GM12872 (cell line): Measurements from ENCODE around the gene OGFRL1.

Experiments
- TF ChIP-seq, protein P1 (sequence below): IDR thresholded peaks from 3 replicates; pipeline ENCODE4 v1.5.1; 2011; ENCODE audit warnings: low read depth, mild to moderate bottlenecking, low read length, moderate library complexity; ENCODE audit not compliant: insufficient read depth

OGFRL1 gene

DNA sequence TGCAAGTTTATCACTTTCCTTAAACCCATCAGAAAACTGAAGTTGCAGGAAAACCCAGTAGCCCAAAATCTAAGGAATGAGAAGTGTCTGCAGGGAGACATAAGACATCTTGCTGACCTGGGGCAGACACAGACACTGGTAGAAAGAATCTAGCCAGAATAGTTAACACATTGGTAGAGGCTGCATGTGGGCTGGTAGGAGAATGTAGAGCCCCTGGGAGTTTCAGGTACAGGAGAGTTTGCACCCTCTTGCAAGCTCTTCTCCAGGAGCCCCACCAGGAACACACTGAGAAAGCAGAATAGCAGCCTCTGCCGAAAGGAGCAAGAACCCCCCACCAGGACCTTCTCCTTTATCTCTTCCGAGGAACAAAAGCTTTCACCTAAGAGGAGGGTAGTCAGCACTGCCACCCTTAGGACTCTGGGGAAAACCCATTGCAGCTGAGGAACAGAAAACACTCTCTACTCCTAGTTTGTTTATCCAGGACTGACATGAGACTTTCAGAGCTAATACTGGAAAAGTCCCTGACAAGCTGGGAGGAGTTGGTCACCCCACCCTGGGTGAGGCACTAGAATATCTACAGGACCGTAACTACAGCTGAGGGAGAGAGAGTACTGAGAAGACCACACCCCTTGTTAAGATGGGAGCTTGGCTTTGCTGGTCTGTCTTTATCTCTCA lies 10.5 kb upstream of the OGFRL1 start:
- TF ChIP-seq, protein P1, sequence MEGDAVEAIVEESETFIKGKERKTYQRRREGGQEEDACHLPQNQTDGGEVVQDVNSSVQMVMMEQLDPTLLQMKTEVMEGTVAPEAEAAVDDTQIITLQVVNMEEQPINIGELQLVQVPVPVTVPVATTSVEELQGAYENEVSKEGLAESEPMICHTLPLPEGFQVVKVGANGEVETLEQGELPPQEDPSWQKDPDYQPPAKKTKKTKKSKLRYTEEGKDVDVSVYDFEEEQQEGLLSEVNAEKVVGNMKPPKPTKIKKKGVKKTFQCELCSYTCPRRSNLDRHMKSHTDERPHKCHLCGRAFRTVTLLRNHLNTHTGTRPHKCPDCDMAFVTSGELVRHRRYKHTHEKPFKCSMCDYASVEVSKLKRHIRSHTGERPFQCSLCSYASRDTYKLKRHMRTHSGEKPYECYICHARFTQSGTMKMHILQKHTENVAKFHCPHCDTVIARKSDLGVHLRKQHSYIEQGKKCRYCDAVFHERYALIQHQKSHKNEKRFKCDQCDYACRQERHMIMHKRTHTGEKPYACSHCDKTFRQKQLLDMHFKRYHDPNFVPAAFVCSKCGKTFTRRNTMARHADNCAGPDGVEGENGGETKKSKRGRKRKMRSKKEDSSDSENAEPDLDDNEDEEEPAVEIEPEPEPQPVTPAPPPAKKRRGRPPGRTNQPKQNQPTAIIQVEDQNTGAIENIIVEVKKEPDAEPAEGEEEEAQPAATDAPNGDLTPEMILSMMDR = no peak

DNA sequence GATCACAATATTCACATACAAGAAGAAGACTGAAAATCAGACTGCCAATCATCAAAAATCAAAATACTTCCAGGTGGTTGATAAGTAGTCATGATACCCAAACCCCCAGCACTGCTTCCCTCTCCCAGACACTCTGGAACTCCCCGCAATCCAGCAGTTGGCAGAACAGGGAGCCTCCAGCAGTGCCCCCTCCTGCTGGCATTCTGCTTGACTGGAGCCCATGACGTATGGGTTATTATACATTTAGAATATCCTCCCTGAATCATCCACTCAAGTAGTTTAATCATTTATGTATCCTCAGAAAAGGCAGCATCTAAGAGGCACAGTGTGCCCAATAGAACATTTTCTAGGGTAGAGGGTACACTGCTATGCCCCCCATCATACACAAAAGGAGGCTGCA lies 9.3 kb upstream of the OGFRL1 start:
- TF ChIP-seq, protein P1 = no peak

DNA sequence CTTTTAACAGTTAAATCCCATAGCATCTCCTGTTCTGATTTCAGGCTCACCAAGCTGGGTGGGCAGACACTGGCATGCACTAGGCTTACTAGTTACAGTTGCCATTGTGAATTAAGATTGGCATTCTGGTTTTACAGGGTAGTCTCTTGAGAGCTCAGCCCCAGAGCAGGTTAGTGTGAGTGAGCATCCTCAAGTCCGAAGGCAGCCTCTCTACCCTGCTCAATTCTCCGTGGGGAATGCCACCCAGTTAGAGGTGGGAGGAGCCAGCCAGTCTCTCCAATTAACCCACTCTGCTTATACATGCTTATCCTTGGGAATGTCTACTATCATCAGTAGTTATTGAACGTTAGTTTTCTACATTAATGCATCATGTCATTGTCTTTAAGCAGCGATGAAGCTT lies 8.9 kb upstream of the OGFRL1 start:
- TF ChIP-seq, protein P1 = no peak

DNA sequence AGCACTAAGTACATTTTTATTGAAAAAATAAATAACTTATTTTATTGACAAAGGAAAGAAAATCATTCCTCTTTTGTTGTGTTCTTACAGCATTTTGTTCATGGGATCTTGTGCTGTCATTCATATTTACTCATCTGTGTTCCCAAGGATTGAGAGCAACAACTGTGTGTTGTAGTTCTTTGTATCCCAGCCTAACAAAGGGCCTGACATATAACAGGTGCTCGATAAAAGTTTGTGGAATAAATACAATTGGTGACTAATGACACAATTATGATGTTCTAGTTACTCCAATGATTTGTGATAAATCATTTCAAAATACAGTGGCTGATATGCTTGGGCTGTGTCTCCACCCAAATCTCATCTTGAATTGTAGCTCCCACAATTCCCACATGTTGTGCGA lies 7.9 kb upstream of the OGFRL1 start:
- TF ChIP-seq, protein P1 = no peak

DNA sequence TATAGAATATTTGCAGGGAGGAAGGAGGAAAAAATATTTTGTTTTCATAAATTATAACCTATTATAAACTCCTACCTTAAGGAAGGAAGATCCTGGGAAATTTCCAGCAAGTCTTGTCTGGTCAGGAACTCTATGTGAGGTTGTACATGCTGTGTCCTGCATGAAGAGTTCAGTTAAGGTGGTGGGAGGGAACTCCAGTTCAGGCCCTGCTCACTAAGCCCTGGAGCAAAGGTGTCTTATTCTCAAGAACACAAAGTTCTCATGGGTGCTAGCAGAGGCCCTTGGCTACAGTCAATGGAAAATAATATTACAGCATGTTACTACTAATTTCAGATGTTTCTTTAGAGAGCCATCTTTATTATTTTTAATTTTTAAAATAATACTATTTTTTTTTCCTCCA lies 3.8 kb upstream of the OGFRL1 start:
- TF ChIP-seq, protein P1 = no peak

DNA sequence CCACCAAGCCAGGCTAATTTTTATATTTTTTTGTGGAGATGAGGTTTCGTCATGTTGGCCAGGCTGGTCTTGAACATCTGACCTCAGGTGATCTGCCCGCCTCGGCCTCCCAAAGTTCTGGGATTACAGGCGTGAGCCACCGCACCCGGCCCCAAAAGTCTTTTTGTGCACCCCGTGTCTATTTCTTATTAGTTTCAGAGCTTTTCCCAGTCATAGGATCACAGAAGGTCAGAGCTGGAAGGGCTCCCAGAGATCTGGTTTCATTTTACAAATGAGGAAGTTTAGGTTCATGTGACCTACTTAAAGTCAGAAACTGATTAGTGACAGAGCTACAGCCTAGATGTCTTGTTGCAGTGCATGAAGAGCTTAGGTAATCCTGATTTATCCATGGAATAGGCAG lies 1.6 kb upstream of the OGFRL1 start:
- TF ChIP-seq, protein P1 = no peak

DNA sequence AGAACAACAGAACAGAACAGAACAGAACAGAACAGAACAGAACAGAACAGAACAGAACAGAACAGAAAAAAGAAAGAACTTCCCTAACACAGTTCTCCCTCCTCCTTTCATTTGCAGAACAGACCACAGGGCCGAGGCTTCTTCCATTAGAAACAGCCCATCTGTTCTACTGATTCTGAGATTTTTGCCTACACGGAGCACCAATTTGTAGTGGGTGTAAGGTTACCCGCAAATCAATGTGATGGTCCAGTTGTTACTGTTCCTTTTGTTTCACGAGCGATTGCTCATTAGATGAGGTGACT lies 734 bp upstream of the OGFRL1 start:
- TF ChIP-seq, protein P1 = no peak
